Trophoblast cell (in vitro differentiated cells and primary cell): Measurements from ENCODE around the gene ZNF579.

Experiments
- DNase-seq, 2 donors: peaks; one replicate each; pipeline ENCODE4 v3.0.0-alpha.2; 2016
- H2AFZ ChIP-seq: 2 replicates; pipeline ENCODE4 v1.6.1; 2013; ENCODE audit warnings: low read length, moderate library complexity, mild to moderate bottlenecking; ENCODE audit not compliant: insufficient read depth, poor library complexity
- H2AK5ac ChIP-seq: 2 replicates; pipeline ENCODE4 v1.6.1; 2013; ENCODE audit warnings: mild to moderate bottlenecking, low read length
- H2BK120ac ChIP-seq: 2 replicates; pipeline ENCODE4 v1.6.1; 2013; ENCODE audit warnings: low read length, mild to moderate bottlenecking, moderate library complexity; ENCODE audit not compliant: insufficient read depth, poor library complexity
- H2BK12ac ChIP-seq: 2 replicates; pipeline ENCODE4 v1.6.1; 2013; ENCODE audit warnings: mild to moderate bottlenecking, low read length, moderate library complexity
- H2BK5ac ChIP-seq: 2 replicates; pipeline ENCODE4 v1.6.1; 2013; ENCODE audit warnings: low read length, low read depth, moderate library complexity, mild to moderate bottlenecking; ENCODE audit not compliant: poor library complexity
- H3K14ac ChIP-seq: 2 replicates; pipeline ENCODE4 v1.6.1; 2013; ENCODE audit warnings: mild to moderate bottlenecking, low read length
- H3K18ac ChIP-seq: 2 replicates; pipeline ENCODE4 v1.6.1; 2013; ENCODE audit warnings: mild to moderate bottlenecking, low read length
- H3K23ac ChIP-seq: 2 replicates; pipeline ENCODE4 v1.6.1; 2013; ENCODE audit warnings: low read length
- H3K27ac ChIP-seq: 2 replicates; pipeline ENCODE4 v1.5.1; 2013; ENCODE audit warnings: low read depth, mild to moderate bottlenecking, inconsistent platforms, low read length, moderate library complexity
- H3K27me3 ChIP-seq: 2 replicates; pipeline ENCODE4 v1.6.1; 2013; ENCODE audit warnings: inconsistent platforms, mild to moderate bottlenecking, low read length, moderate library complexity; ENCODE audit not compliant: insufficient read depth
- H3K36me3 ChIP-seq, 2 experiments: 1 replicate in 1 of 2; 2 replicates in 1 of 2; pipeline ENCODE4 v1.6.1; 2013; ENCODE audit warnings: low read length in 2 of 2, mild to moderate bottlenecking in 2 of 2, moderate library complexity in 1 of 2; ENCODE audit not compliant: insufficient read depth in 2 of 2, control insufficient read depth in 1 of 2
- H3K4ac ChIP-seq: 2 replicates; pipeline ENCODE4 v1.6.1; 2013; ENCODE audit warnings: low read depth, mild to moderate bottlenecking, low read length, moderate library complexity
- H3K4me1 ChIP-seq, 2 experiments: 1 replicate in 1 of 2; 2 replicates in 1 of 2; pipeline ENCODE4 v1.6.1; 2013; ENCODE audit warnings: low read length in 2 of 2, mild to moderate bottlenecking in 2 of 2, moderate library complexity in 1 of 2; ENCODE audit not compliant: insufficient read depth in 2 of 2, control insufficient read depth in 1 of 2
- H3K4me2 ChIP-seq: 2 replicates; pipeline ENCODE4 v1.6.1; 2013; ENCODE audit warnings: inconsistent platforms, mild to moderate bottlenecking, low read length, moderate library complexity
- H3K4me3 ChIP-seq: 2 replicates; pipeline ENCODE4 v1.5.1; 2013; ENCODE audit warnings: mild to moderate bottlenecking, low read depth, low read length, inconsistent platforms
- H3K79me1 ChIP-seq: one replicate; pipeline ENCODE4 v1.6.1; 2013; ENCODE audit warnings: low read length
- H3K79me2 ChIP-seq: 2 replicates; pipeline ENCODE4 v1.6.1; 2013; ENCODE audit warnings: low read length, mild to moderate bottlenecking; ENCODE audit not compliant: control insufficient read depth, insufficient read depth, poor library complexity
- H3K9ac ChIP-seq: 2 replicates; pipeline ENCODE4 v1.6.1; 2013; ENCODE audit warnings: mild to moderate bottlenecking, low read length
- H3K9me3 ChIP-seq: 2 replicates; pipeline ENCODE4 v1.6.1; 2013; ENCODE audit warnings: low read depth, mild to moderate bottlenecking, control low read depth, inconsistent platforms, low read length; ENCODE audit not compliant: insufficient read depth
- H4K12ac ChIP-seq: 2 replicates; pipeline ENCODE4 v1.6.1; 2013; ENCODE audit warnings: low read depth, mild to moderate bottlenecking, low read length, moderate library complexity
- H4K8ac ChIP-seq: 2 replicates; pipeline ENCODE4 v1.6.1; 2013; ENCODE audit warnings: low read depth, mild to moderate bottlenecking, low read length, moderate library complexity
- H4K91ac ChIP-seq: one replicate; pipeline ENCODE4 v1.6.1; 2013; ENCODE audit warnings: low read depth, mild to moderate bottlenecking, low read length, moderate library complexity
- WGBS: extraction: QIAGEN DNeasy Blood & Tissue Kit; methylation state at CpG from one replicate; pipeline ENCODE4 v1.1.7; 2013; ENCODE audit warnings: missing lambda C conversion rate; ENCODE audit not compliant: insufficient read length, insufficient coverage; ENCODE audit errors: extremely low coverage; 5-methylcytosine and 5-hydroxymethylcytosine counted together

The ZNF579 gene

DNA sequence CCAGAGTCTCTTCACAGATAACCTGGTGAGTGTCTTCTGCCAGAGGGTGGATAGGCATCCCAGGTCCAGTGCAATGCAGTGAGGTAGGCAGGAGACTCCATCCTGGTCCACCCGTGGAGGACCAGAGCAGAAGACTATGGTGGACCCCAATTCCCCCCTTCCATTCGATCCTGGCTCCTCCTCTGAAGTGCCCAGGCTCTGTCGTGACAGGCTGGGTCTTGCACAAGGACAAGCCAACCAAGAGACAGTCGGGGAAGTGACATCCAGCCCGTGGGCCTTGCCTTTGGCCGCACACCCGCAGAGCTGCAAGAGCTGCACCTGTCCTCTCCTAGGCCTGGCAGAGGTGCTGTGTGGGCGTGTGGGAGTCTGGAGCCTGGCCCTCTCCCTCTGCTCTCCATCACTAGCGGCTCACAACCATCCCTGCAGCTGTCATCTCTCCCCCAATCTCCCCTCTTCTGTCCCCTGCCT, 40.6 kb upstream of the ZNF579 start:
- Histone ChIP-seq H3K4ac (no peak overlapping the region), H3K4me2 (no peak overlapping the region), H3K36me3 (peaks cover 23 to 29% of the 10 kb centered on the region in 2 experiments), H3K4me3 (no peak overlapping the region), H3K27ac (no peak overlapping the region), H2AFZ (no peak overlapping the region), H3K23ac (no peak overlapping the region), H4K12ac (no peak overlapping the region), H3K79me2 (peaks cover 5% of the 10 kb centered on the region), H2BK120ac (no peak overlapping the region), H3K4me1 (peaks cover 3% of the 10 kb centered on the region in 2 experiments), H3K18ac (no peak overlapping the region), H2BK5ac (no peak overlapping the region), H3K9ac (no peak overlapping the region), H2AK5ac (no peak overlapping the region), H4K8ac (no peak overlapping the region), H3K27me3 (no peaks in the 10 kb centered on the region), H3K14ac (no peak overlapping the region), H3K79me1 (peaks cover 5% of the 10 kb centered on the region), H4K91ac (no peak overlapping the region), H2BK12ac (no peak overlapping the region), H3K9me3 (peaks cover 9% of the 10 kb centered on the region)
- DNase-seq = no peak
- no CpG with 5 or more reads among the region's 9 CpGs for WGBS

GRCh38 chr19:55620410-55621204, 40.0 kb upstream of the ZNF579 start:
- Histone ChIP-seq H3K79me2 (peaks cover 5% of the 10 kb centered on the region), H3K27me3 (no peaks in the 10 kb centered on the region), H2AK5ac (no peak overlapping the region), H4K12ac (no peak overlapping the region), H4K8ac (no peak overlapping the region), H3K9ac (no peak overlapping the region), H4K91ac (no peak overlapping the region), H3K18ac (no peak overlapping the region), H3K27ac (no peak overlapping the region), H2BK12ac (no peak overlapping the region), H3K4me2 (no peak overlapping the region), H2AFZ (no peak overlapping the region), H3K36me3 (peaks cover 29 to 35% of the 10 kb centered on the region in 2 experiments), H3K9me3 (peaks cover 11% of the 10 kb centered on the region), H3K4ac (no peak overlapping the region), H3K14ac (no peak overlapping the region), H3K23ac (no peak overlapping the region), H3K4me1 (peaks cover 3% of the 10 kb centered on the region in 2 experiments), H3K79me1 (peaks cover 5% of the 10 kb centered on the region), H2BK120ac (no peak overlapping the region), H3K4me3 (no peak overlapping the region), H2BK5ac (no peak overlapping the region)
- WGBS = no CpG with 5 or more reads among the region's 12 CpGs
- DNase-seq = no peak

DNA sequence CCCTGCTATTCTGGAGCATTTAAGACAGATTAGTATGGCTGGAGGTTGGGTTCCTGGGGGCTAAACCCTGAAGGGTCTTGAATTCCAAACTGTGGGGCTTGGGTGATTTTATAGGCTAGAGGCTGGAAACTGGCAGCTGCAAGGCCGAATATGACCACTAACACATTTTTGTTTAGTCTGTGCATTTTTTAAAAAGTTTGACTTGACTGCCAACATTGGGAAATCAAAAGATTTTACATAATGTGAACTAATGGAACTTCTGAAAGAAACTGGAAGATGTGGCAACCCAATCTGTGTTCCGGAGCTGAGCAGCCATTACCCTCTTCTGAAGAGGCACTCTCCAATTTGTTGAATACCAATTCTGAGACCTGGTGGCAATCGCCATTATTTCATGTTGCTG, 38.6 kb upstream of the ZNF579 start:
- no peak overlapping the region for H3K14ac ChIP-seq
- no peak overlapping the region for H2BK120ac ChIP-seq
- peaks cover 40 to 46% of the 10 kb centered on the region in 2 experiments for H3K36me3 ChIP-seq

GRCh38 chr19:55618426-55618825, 37.8 kb upstream of the ZNF579 start:
- Histone ChIP-seq H4K12ac (no peak overlapping the region), H3K4me2 (no peak overlapping the region), H3K14ac (no peak overlapping the region), H4K8ac (no peak overlapping the region), H3K4ac (no peak overlapping the region), H3K27ac (no peak overlapping the region), H2AK5ac (no peak overlapping the region), H3K36me3 (peaks cover 47 to 52% of the 10 kb centered on the region in 2 experiments), H3K79me2 (no peaks in the 10 kb centered on the region), H3K9me3 (peaks cover 15% of the 10 kb centered on the region), H3K23ac (no peak overlapping the region), H3K27me3 (no peaks in the 10 kb centered on the region), H3K79me1 (no peaks in the 10 kb centered on the region), H3K4me3 (no peak overlapping the region), H4K91ac (no peak overlapping the region), H3K18ac (no peak overlapping the region), H2BK5ac (no peak overlapping the region), H2BK120ac (no peak overlapping the region), H3K9ac (peak overlapping the region; percentile 43), H2AFZ (no peak overlapping the region), H2BK12ac (no peak overlapping the region), H3K4me1 (no peaks in the 10 kb centered on the region)
- DNase-seq = no peak
- WGBS = no CpG with 5 or more reads among the region's 7 CpGs

More for the DNA sequence above, 38.6 kb upstream of the ZNF579 start:
- Histone ChIP-seq H4K91ac (no peak overlapping the region), H3K27ac (no peak overlapping the region), H3K4ac (no peak overlapping the region), H3K9me3 (peaks cover 13% of the 10 kb centered on the region), H3K27me3 (no peaks in the 10 kb centered on the region), H3K4me3 (no peak overlapping the region), H3K23ac (no peak overlapping the region), H2BK5ac (no peak overlapping the region), H3K4me2 (no peak overlapping the region), H4K12ac (no peak overlapping the region), H2AFZ (no peak overlapping the region), H3K79me1 (peaks cover under 1% of the 10 kb centered on the region), H3K18ac (no peak overlapping the region), H3K79me2 (peaks cover under 1% of the 10 kb centered on the region), H2AK5ac (no peak overlapping the region), H3K4me1 (no peaks in the 10 kb centered on the region), H4K8ac (no peak overlapping the region), H3K9ac (no peak overlapping the region), H2BK12ac (no peak overlapping the region)
- WGBS = no CpG with 5 or more reads among the region's 3 CpGs
- peak in 1 of 2 donors; percentile 14 for DNase-seq
